Measurements from ENCODE around the gene CREBRF. TPM values are rescaled to one million over a fixed set of nuclear protein-coding genes. Genes with fewer than 3 reads are reported as not detected.

CREBRF gene
- total and polyA plus RNA-seq, 2 of the 8 experiments (the other 6 are each of a cell fraction or from before 2014, with no cell fraction given) = 1.2 to 4.7 TPM

DNA sequence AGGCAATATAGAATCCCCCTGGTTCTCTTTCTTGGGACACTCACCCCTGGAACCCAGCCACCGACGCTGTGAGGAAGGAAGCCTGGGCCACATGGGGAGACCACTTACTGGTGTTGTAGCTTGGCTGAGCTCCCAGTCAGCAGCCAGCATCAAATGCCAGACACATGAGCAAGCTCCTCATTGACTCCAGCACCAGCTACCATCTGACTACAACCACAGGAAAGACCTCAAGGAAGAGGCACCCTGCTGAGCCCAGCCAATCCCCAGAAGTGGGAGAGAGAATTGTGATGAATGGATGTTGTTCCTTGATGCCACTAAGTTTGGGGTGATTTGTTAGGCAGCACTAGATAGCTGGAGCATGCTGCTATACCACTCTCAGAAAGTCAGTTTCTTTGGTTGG is 124.2 kb downstream of the CREBRF start:
- H3K23me2 ChIP-seq (ENCODE audit: low read depth, low read length) = no peaks in the 10 kb centered on the region
- H2BK5ac ChIP-seq (ENCODE audit: low read depth, low read length) = no peak overlapping the region
- H3K4me1 ChIP-seq (replicated peaks in 1 of 4; ENCODE audit: control insufficient read depth in 3 of 4, insufficient read depth in 4 of 4, low read length in 3 of 4) = peaks cover 0 to 1% (median under 1%) of the 10 kb centered on the region in 4 experiments; a peak in 2 of 7 replicates
- no peak overlapping the region for H3K18ac ChIP-seq (ENCODE audit: extremely low read depth, low read length)
- H3K27me3 ChIP-seq (replicated peaks in 1 of 4; ENCODE audit: control insufficient read depth in 3 of 4, extremely low read depth in 1 of 4, insufficient read depth in 3 of 4, low read length in 3 of 4) = no peaks in the 10 kb centered on the region
- no peak for DNase-seq (ENCODE audit: low read depth in 1 of 2, low spot score in 2 of 2)
- no peaks in the 10 kb centered on the region for H3K36me3 ChIP-seq (ENCODE audit: control insufficient read depth in 2 of 4, insufficient read depth in 4 of 4, low read length in 3 of 4)
- no peaks in the 10 kb centered on the region for H3K79me1 ChIP-seq (ENCODE audit: low read depth, low read length)
- no peaks in the 10 kb centered on the region for H3K9me3 ChIP-seq (ENCODE audit: insufficient read depth in 2 of 2, low read depth in 1 of 2, low read length in 1 of 2)
- TF ChIP-seq HDAC2 (IDR thresholded peaks at IDR 0.05; ENCODE audit: borderline replicate concordance in 1 of 2, low read depth in 2 of 2, low read length in 2 of 2) (no peak), ZNF274 (IDR thresholded peaks at IDR 0.05; ENCODE audit: borderline replicate concordance, extremely low read depth, low read length) (no peak), KDM4A (IDR thresholded peaks at IDR 0.05; ENCODE audit: low read depth, low read length, severe bottlenecking) (no peak), TAF1 (IDR thresholded peaks at IDR 0.05; ENCODE audit: low read depth, low read length) (no peak), CHD2 (IDR thresholded peaks at IDR 0.05; ENCODE audit: low read length) (no peak), YY1 (IDR thresholded peaks at IDR 0.05; ENCODE audit: low read depth, low read length) (no peak), FOSL1 (IDR thresholded peaks at IDR 0.05; ENCODE audit: insufficient read depth, low read depth, low read length) (no peak)
- POLR2A ChIA-PET (ENCODE audit: partially characterized antibody) = no interaction called here
- no peak overlapping the region for H3K14ac ChIP-seq (ENCODE audit: insufficient read length)
- FAIRE-seq = no peak
- H3K4me2 ChIP-seq (ENCODE audit: insufficient read depth in 1 of 2, low read depth in 2 of 2, low read length in 2 of 2) = no peak overlapping the region
- no peaks in the 10 kb centered on the region for H3K79me2 ChIP-seq (ENCODE audit: control insufficient read depth in 1 of 2, insufficient read depth in 2 of 2, low read length in 2 of 2)
- no peak overlapping the region for H3K4ac ChIP-seq (replicated peaks; ENCODE audit: insufficient read length, low read depth, low read length)
- H4K8ac ChIP-seq (ENCODE audit: extremely low read depth, insufficient read depth, low read length) = no peak overlapping the region
- H4K91ac ChIP-seq (replicated peaks; ENCODE audit: insufficient read length, low read length) = no peak overlapping the region
- H2BK120ac ChIP-seq (replicated peaks; ENCODE audit: low read depth, low read length) = no peak overlapping the region
- no peak overlapping the region for H2AFZ ChIP-seq (ENCODE audit: low read length)
- H3K27ac ChIP-seq (ENCODE audit: low read depth, low read length) = no peak overlapping the region
- H2BK20ac ChIP-seq (ENCODE audit: low read length) = no peak overlapping the region
- H3K23ac ChIP-seq (ENCODE audit: insufficient read length) = no peak overlapping the region
- no peak overlapping the region for H3K4me3 ChIP-seq (ENCODE audit: extremely low read depth in 1 of 4, insufficient read depth in 2 of 4, low read depth in 3 of 4, low read length in 4 of 4)
- no peak overlapping the region for H2BK15ac ChIP-seq (ENCODE audit: low read length)
- H2AK5ac ChIP-seq (ENCODE audit: low read depth, low read length) = no peak overlapping the region
- CTCF ChIA-PET (ENCODE audit: partially characterized antibody) = interaction anchor here (0.7 to 1.5 kb wide), 2 partner anchors 17 to 26 kb away, joined by 3 read pairs; no protein-coding TSS in a partner anchor
- no peak overlapping the region for H3K9ac ChIP-seq (replicated peaks in 1 of 4; ENCODE audit: extremely low read depth in 1 of 4, low read depth in 3 of 4, low read length in 3 of 4)
- 100% methylated on average over 2 of the region's 2 CpGs; no CpG with 5 or more reads in 1 of the 2 experiments for WGBS, 2 experiments (ENCODE audit: extremely low coverage in 1 of 2, insufficient coverage in 1 of 2, insufficient read length in 1 of 2, insufficient replicate concordance in 2 of 2, low coverage in 1 of 2, low lambda C conversion rate in 2 of 2, missing lambda C conversion rate in 1 of 2)
- H2BK12ac ChIP-seq (ENCODE audit: low read depth, low read length) = no peak overlapping the region
- H3K56ac ChIP-seq (replicated peaks; ENCODE audit: insufficient read length, low read depth, low read length) = no peak overlapping the region
- H4K5ac ChIP-seq (ENCODE audit: insufficient read length, low read depth, low read length) = no peak overlapping the region
- H4K20me1 ChIP-seq (replicated peaks in 1 of 2; ENCODE audit: control insufficient read depth in 1 of 2, insufficient read depth in 2 of 2, low read length in 2 of 2) = no peaks in the 10 kb centered on the region

All from H1 (cell line).